ENCODE data around the gene PRKN. TPM values are rescaled to one million over a fixed set of nuclear protein-coding genes. Genes with fewer than 3 reads are reported as not detected.

Gene PRKN
- total RNA-seq, 1 donor from 2014 or later, result 0.79 TPM

DNA sequence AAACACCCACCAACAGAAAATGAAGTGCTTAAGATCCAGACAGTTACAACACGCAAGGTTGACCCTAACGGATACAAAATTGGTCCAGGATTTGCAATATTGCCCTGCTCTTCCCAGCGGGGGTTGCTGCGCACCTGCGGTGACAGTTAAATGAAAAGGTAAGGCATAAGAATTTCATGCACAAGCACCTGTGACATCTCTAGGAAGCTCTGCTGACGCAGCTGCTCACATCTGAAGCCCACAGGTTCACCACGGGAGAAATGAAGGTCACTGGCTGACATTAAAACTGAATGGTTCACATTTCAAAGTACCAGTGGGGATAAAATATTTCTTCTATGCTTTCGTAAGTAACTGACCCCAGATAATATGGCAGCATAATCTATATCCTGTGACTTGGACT lies 764.4 kb downstream of the PRKN start:
- DNase-seq (ENCODE audit: low read depth) (no peak), FAIRE-seq (no peak)
- Histone ChIP-seq H3K4me3 (ENCODE audit: low read depth, low read length) (no peak overlapping the region), H3K27me3 (ENCODE audit: control insufficient read depth, insufficient read depth, low read length) (no peaks in the 10 kb centered on the region), H3K36me3 (ENCODE audit: control insufficient read depth, insufficient read depth, low read length) (no peaks in the 10 kb centered on the region)
- no peak for TF ChIP-seq CTCF (IDR thresholded peaks at IDR 0.05; ENCODE audit: insufficient read depth, low read length, severe bottlenecking)

- H3K27me3 ChIP-seq (ENCODE audit: control insufficient read depth, insufficient read depth, low read length), result no peaks in the 10 kb centered on the region
- FAIRE-seq (no peak), DNase-seq (ENCODE audit: low read depth) (no peak)
- no peak for TF ChIP-seq CTCF (IDR thresholded peaks at IDR 0.05; ENCODE audit: insufficient read depth, low read length, severe bottlenecking)
- no peaks in the 10 kb centered on the region for H3K36me3 ChIP-seq (ENCODE audit: control insufficient read depth, insufficient read depth, low read length)
- no peak overlapping the region for H3K4me3 ChIP-seq (ENCODE audit: low read depth, low read length)
These were observed 765.8 kb downstream of the PRKN start for GRCh38 chr6:161961796-161962195.

DNA sequence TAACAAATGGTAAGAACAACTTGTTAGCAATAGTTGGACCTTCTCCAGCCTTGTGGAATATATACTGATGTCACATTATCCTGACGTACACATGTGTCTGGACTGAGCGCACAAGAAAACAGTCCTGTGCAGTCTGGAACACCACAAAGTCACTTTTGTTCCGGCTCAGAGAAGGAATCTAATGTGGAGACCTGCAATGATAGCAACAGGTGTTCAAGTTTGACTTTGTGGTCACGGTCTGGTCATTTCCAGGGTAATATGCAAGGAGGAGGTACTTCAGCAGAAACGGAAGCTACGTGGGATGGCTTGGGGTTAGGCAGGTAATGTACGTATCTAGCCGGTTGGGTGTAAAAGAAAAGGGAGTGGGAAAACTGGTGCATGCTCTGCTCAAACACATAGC lies 766.5 kb downstream of the PRKN start:
- DNase-seq (ENCODE audit: low read depth) (no peak), FAIRE-seq (no peak)
- Histone ChIP-seq H3K27me3 (ENCODE audit: control insufficient read depth, insufficient read depth, low read length) (no peaks in the 10 kb centered on the region), H3K36me3 (ENCODE audit: control insufficient read depth, insufficient read depth, low read length) (no peaks in the 10 kb centered on the region), H3K4me3 (ENCODE audit: low read depth, low read length) (no peak overlapping the region)
- TF ChIP-seq CTCF (IDR thresholded peaks at IDR 0.05; ENCODE audit: insufficient read depth, low read length, severe bottlenecking), result no peak

GRCh38 chr6:161959072-161959471 lies 768.5 kb downstream of the PRKN start:
- no peaks in the 10 kb centered on the region for H3K36me3 ChIP-seq (ENCODE audit: control insufficient read depth, insufficient read depth, low read length)
- DNase-seq (ENCODE audit: low read depth) (no peak), FAIRE-seq (no peak)
- no peak overlapping the region for H3K4me3 ChIP-seq (ENCODE audit: low read depth, low read length)
- H3K27me3 ChIP-seq (ENCODE audit: control insufficient read depth, insufficient read depth, low read length), result no peaks in the 10 kb centered on the region
- no peak for TF ChIP-seq CTCF (IDR thresholded peaks at IDR 0.05; ENCODE audit: insufficient read depth, low read length, severe bottlenecking)

GRCh38 chr6:161956082-161956481 lies 771.5 kb downstream of the PRKN start:
- no peaks in the 10 kb centered on the region for H3K36me3 ChIP-seq (ENCODE audit: control insufficient read depth, insufficient read depth, low read length)
- no peak for FAIRE-seq
- no peak for TF ChIP-seq CTCF (IDR thresholded peaks at IDR 0.05; ENCODE audit: insufficient read depth, low read length, severe bottlenecking)
- no peak overlapping the region for H3K4me3 ChIP-seq (ENCODE audit: low read depth, low read length)
- no peak for DNase-seq (ENCODE audit: low read depth)
- H3K27me3 ChIP-seq (ENCODE audit: control insufficient read depth, insufficient read depth, low read length), result no peaks in the 10 kb centered on the region

GRCh38 chr6:161954699-161955276 lies 772.8 kb downstream of the PRKN start:
- TF ChIP-seq CTCF (IDR thresholded peaks at IDR 0.05; ENCODE audit: insufficient read depth, low read length, severe bottlenecking), result no peak
- no peak for FAIRE-seq
- DNase-seq (ENCODE audit: low read depth), result no peak
- Histone ChIP-seq H3K27me3 (ENCODE audit: control insufficient read depth, insufficient read depth, low read length) (no peaks in the 10 kb centered on the region), H3K36me3 (ENCODE audit: control insufficient read depth, insufficient read depth, low read length) (no peaks in the 10 kb centered on the region), H3K4me3 (ENCODE audit: low read depth, low read length) (no peak overlapping the region)

Measured in bronchial epithelial cell (primary cell).